H1 (cell line): ENCODE measurements around the gene PSMB11. TPM values are rescaled to one million over a fixed set of nuclear protein-coding genes. Genes with fewer than 3 reads are reported as not detected.
A peak's percentile ranks its signal among the peaks of the same experiment; 100 is the strongest.

Experiments
- CTCF ChIA-PET: fragments of 300-600 bp; sonication (Branson Sonifier 250); formaldehyde crosslinking; loops from one replicate; lab custom pipeline; 2021; ENCODE audit not compliant: partially characterized antibody; lab: Charles Lee
- POLR2A ChIA-PET: fragments of 300-600 bp; sonication (Branson Sonifier 250); formaldehyde crosslinking; loops from one replicate; lab custom pipeline; 2021; ENCODE audit warnings: inconsistent platforms; ENCODE audit not compliant: partially characterized antibody; lab: Charles Lee
- DNase-seq, 2 experiments: peaks; one replicate each; pipeline versions ENCODE4 v3.0.0 to v3.0.0-alpha.2; 2010 to 2022; ENCODE audit warnings: low spot score in 2 of 2, low read depth in 1 of 2, mixed read lengths in 1 of 2
- FAIRE-seq: peaks from 2 replicates; lab custom pipeline; 2011; peaks lifted over from hg19 to GRCh38; lab: Jason Lieb, UNC
- H2AFZ ChIP-seq: 2 replicates; pipeline ENCODE4 v1.8.1; 2012; ENCODE audit warnings: low read length, inconsistent platforms
- H2AK5ac ChIP-seq: 2 replicates; pipeline ENCODE4 v1.6.1; 2013; ENCODE audit warnings: low read depth, low read length
- H2BK120ac ChIP-seq: replicated peaks from 2 replicates; pipeline ENCODE3; 2013; ENCODE audit warnings: low read depth, low read length, inconsistent platforms
- H2BK12ac ChIP-seq: 2 replicates; pipeline ENCODE4 v1.6.1; 2013; ENCODE audit warnings: low read depth, low read length
- H2BK15ac ChIP-seq: 2 replicates; pipeline ENCODE4 v1.6.1; 2013; ENCODE audit warnings: low read length
- H2BK20ac ChIP-seq: 2 replicates; pipeline ENCODE4 v1.6.1; 2013; ENCODE audit warnings: low read length
- H2BK5ac ChIP-seq: 2 replicates; pipeline ENCODE4 v1.6.1; 2013; ENCODE audit warnings: low read depth, low read length
- H3K14ac ChIP-seq: 2 replicates; pipeline ENCODE4 v1.6.1; 2013; ENCODE audit warnings: inconsistent platforms; ENCODE audit not compliant: insufficient read length
- H3K18ac ChIP-seq: 2 replicates; pipeline ENCODE4 v1.6.1; 2013; ENCODE audit warnings: low read length; ENCODE audit errors: extremely low read depth
- H3K23ac ChIP-seq: 2 replicates; pipeline ENCODE4 v1.6.1; 2013; ENCODE audit warnings: inconsistent platforms; ENCODE audit not compliant: insufficient read length
- H3K23me2 ChIP-seq: 2 replicates; pipeline ENCODE4 v1.6.1; 2013; ENCODE audit warnings: low read depth, low read length
- H3K27ac ChIP-seq: 2 replicates; pipeline ENCODE4 v1.6.1; 2011; ENCODE audit warnings: low read depth, low read length, inconsistent platforms
- H3K27me3 ChIP-seq, 4 experiments: replicated peaks in 1 of 4; 1 replicate in 1 of 4; 2 replicates in 3 of 4; pipeline versions ENCODE4 v1.6.1 to v1.8.1; 2011 to 2013; ENCODE audit warnings: low read length in 3 of 4, mild to moderate bottlenecking in 3 of 4, inconsistent platforms in 2 of 4, mixed read lengths in 2 of 4, moderate library complexity in 1 of 4; ENCODE audit not compliant: control insufficient read depth in 3 of 4, insufficient read depth in 3 of 4; ENCODE audit errors: extremely low read depth in 1 of 4
- H3K36me3 ChIP-seq, 4 experiments: 2 replicates each; pipeline versions ENCODE4 v1.6.1 to v1.8.1; 2011 to 2013; ENCODE audit warnings: mild to moderate bottlenecking in 4 of 4, low read length in 3 of 4, moderate library complexity in 2 of 4, control low read depth in 1 of 4, inconsistent platforms in 1 of 4; ENCODE audit not compliant: insufficient read depth in 4 of 4, control insufficient read depth in 2 of 4
- H3K4ac ChIP-seq: replicated peaks from 2 replicates; pipeline ENCODE3; 2013; ENCODE audit warnings: low read length, low read depth, mixed read lengths, inconsistent platforms; ENCODE audit not compliant: insufficient read length
- H3K4me1 ChIP-seq, 4 experiments: replicated peaks in 1 of 4; 1 replicate in 1 of 4; 2 replicates in 3 of 4; pipeline versions ENCODE4 v1.6.1 to v1.8.1; 2011 to 2013; ENCODE audit warnings: low read length in 3 of 4, inconsistent platforms in 2 of 4, mixed read lengths in 1 of 4; ENCODE audit not compliant: insufficient read depth in 4 of 4, control insufficient read depth in 3 of 4
- H3K4me2 ChIP-seq, 2 experiments: 2 replicates each; pipeline versions ENCODE4 v1.6.1 to v1.8.1; 2011 to 2013; ENCODE audit warnings: low read depth in 2 of 2, low read length in 2 of 2, control low read depth in 1 of 2, inconsistent platforms in 1 of 2, mild to moderate bottlenecking in 1 of 2; ENCODE audit not compliant: insufficient read depth in 1 of 2
- H3K4me3 ChIP-seq, 4 experiments: fragments of 200-600, 300-600 bp in 1 of 4; sonication (generic), shearing (Covaris generic), sonication (Bioruptor Twin) in 1 of 4; 2 replicates each; pipeline versions ENCODE4 v1.5.1 to v1.8.1; 2011 to 2016; ENCODE audit warnings: low read length in 4 of 4, low read depth in 3 of 4, control low read depth in 2 of 4, inconsistent platforms in 2 of 4, mild to moderate bottlenecking in 2 of 4, mixed read lengths in 1 of 4, moderate library complexity in 1 of 4; ENCODE audit not compliant: insufficient read depth in 2 of 4; ENCODE audit errors: extremely low read depth in 1 of 4
- H3K56ac ChIP-seq: replicated peaks from 2 replicates; pipeline ENCODE3; 2013; ENCODE audit warnings: low read depth, mild to moderate bottlenecking, mixed read lengths, low read length, inconsistent platforms; ENCODE audit not compliant: insufficient read length
- H3K79me1 ChIP-seq: 2 replicates; pipeline ENCODE4 v1.6.1; 2013; ENCODE audit warnings: low read depth, low read length, control low read depth
- H3K79me2 ChIP-seq, 2 experiments: 2 replicates each; pipeline versions ENCODE4 v1.6.1 to v1.8.1; 2012 to 2013; ENCODE audit warnings: low read length in 2 of 2, mild to moderate bottlenecking in 2 of 2, inconsistent platforms in 1 of 2; ENCODE audit not compliant: insufficient read depth in 2 of 2, control insufficient read depth in 1 of 2
- H3K9ac ChIP-seq, 4 experiments: replicated peaks in 1 of 4; 1 replicate in 1 of 4; 2 replicates in 3 of 4; pipeline versions ENCODE4 v1.6.1 to v1.8.1; 2011 to 2013; ENCODE audit warnings: low read depth in 3 of 4, low read length in 3 of 4, control low read depth in 2 of 4, mild to moderate bottlenecking in 2 of 4, moderate library complexity in 2 of 4, inconsistent platforms in 1 of 4; ENCODE audit errors: extremely low read depth in 1 of 4
- H3K9me3 ChIP-seq, 2 experiments: 2 replicates each; pipeline versions ENCODE4 v1.6.1 to v1.8.1; 2012 to 2013; ENCODE audit warnings: mild to moderate bottlenecking in 2 of 2, moderate library complexity in 2 of 2, control low read depth in 1 of 2, inconsistent platforms in 1 of 2, low read depth in 1 of 2, low read length in 1 of 2, mixed read lengths in 1 of 2; ENCODE audit not compliant: insufficient read depth in 2 of 2
- H4K20me1 ChIP-seq, 2 experiments: replicated peaks in 1 of 2; 2 replicates each; pipeline versions ENCODE3 to v1.8.1; 2011 to 2013; ENCODE audit warnings: inconsistent platforms in 2 of 2, low read length in 2 of 2, mild to moderate bottlenecking in 1 of 2; ENCODE audit not compliant: insufficient read depth in 2 of 2, control insufficient read depth in 1 of 2
- H4K5ac ChIP-seq: 2 replicates; pipeline ENCODE4 v1.6.1; 2013; ENCODE audit warnings: low read length, low read depth, mixed read lengths, inconsistent platforms; ENCODE audit not compliant: insufficient read length
- H4K8ac ChIP-seq: 2 replicates; pipeline ENCODE4 v1.8.0; 2013; ENCODE audit warnings: mild to moderate bottlenecking, moderate library complexity, low read length, inconsistent platforms; ENCODE audit not compliant: insufficient read depth; ENCODE audit errors: extremely low read depth
- H4K91ac ChIP-seq: replicated peaks from 2 replicates; pipeline ENCODE3; 2013; ENCODE audit warnings: low read length, mixed read lengths, inconsistent platforms; ENCODE audit not compliant: insufficient read length
- CTCF ChIP-seq, 3 experiments: IDR thresholded peaks; 1 replicate in 2 of 3; 2 replicates in 1 of 3; pipeline versions ENCODE4 v1.5.1 to v1.6.1; 2011; ENCODE audit warnings: low read length in 3 of 3, mild to moderate bottlenecking in 3 of 3, inconsistent platforms in 2 of 3, low read depth in 1 of 3, moderate library complexity in 1 of 3; ENCODE audit not compliant: insufficient read depth in 1 of 3; ENCODE audit errors: control extremely low read depth in 1 of 3
- E2F6 ChIP-seq: IDR thresholded peaks from 2 replicates; pipeline ENCODE4 v1.6.1; 2012; ENCODE audit warnings: inconsistent platforms
- FOSL1 ChIP-seq: IDR thresholded peaks from 2 replicates; pipeline ENCODE4 v1.6.1; 2011; ENCODE audit warnings: mild to moderate bottlenecking, low read depth, low read length, moderate library complexity; ENCODE audit not compliant: insufficient read depth
- RAD21 ChIP-seq, 2 experiments: IDR thresholded peaks in 1 of 2; conservative IDR thresholded peaks in 1 of 2; 2 replicates each; pipeline ENCODE4 v1.6.1; 2011; ENCODE audit warnings: low read depth in 2 of 2, low read length in 2 of 2, improper control_type of control experiment in 1 of 2, inconsistent platforms in 1 of 2, mild to moderate bottlenecking in 1 of 2, moderate library complexity in 1 of 2
- SIN3A ChIP-seq, 2 experiments: IDR thresholded peaks in 1 of 2; conservative IDR thresholded peaks in 1 of 2; 2 replicates each; pipeline ENCODE4 v1.6.1; 2011 to 2012; ENCODE audit warnings: low read length in 2 of 2, improper control_type of control experiment in 1 of 2, low read depth in 1 of 2, mild to moderate bottlenecking in 1 of 2
- SIRT6 ChIP-seq: IDR thresholded peaks from one replicate; pipeline ENCODE4 v1.7.1; 2012; ENCODE audit warnings: low read length, inconsistent platforms
- YY1 ChIP-seq: IDR thresholded peaks from 2 replicates; pipeline ENCODE4 v1.6.1; 2011; ENCODE audit warnings: low read depth, mild to moderate bottlenecking, low read length
- WGBS, 2 experiments: shearing (Covaris generic) in 1 of 2; methylation state at CpG; one replicate each; pipeline versions ENCODE4 v1.1.6 to v1.1.7; 2013 to 2015; ENCODE audit warnings: low lambda C conversion rate in 2 of 2, mixed read lengths in 2 of 2, inconsistent platforms in 1 of 2, low coverage in 1 of 2, missing lambda C conversion rate in 1 of 2; ENCODE audit not compliant: insufficient replicate concordance in 2 of 2, insufficient coverage in 1 of 2, insufficient read length in 1 of 2; ENCODE audit errors: extremely low coverage in 1 of 2, missing lambda C conversion rate in 1 of 2; 5-methylcytosine and 5-hydroxymethylcytosine counted together
- polyA plus RNA-seq, 7 experiments: library from polyadenylated mRNA; depleted of rRNA in 3 of 7; stranded (reverse) in 5 of 7; unstranded in 2 of 7; fragments of >200 nt in 5 of 7; fragments of 200-250 nt in 2 of 7; gene quantifications; 1 replicate in 5 of 7; 2 replicates in 1 of 7; 4 replicates in 1 of 7; pipeline versions ENCODE4 v1.2.1 to v1.2.3, GENCODE V29; 2011 to 2013; ENCODE audit warnings: missing spikeins in 2 of 7, mixed read lengths in 2 of 7
- total RNA-seq: library from RNA; stranded (reverse); fragmentation: NEBNext Ultra II Directional; extraction: Animal tissue kit (Norgen Biotek cat#: 25700); gene quantifications from 2 replicates; pipeline ENCODE4 v1.2.1, GENCODE V29; 2021

PSMB11 gene
- total and polyA plus RNA-seq, 2 of the 8 experiments (the other 6 are each of a cell fraction or from before 2014, with no cell fraction given) = not detected

GRCh38 chr14:23068789-23069412 is 26.9 kb downstream of the PSMB11 start:
- H3K36me3 ChIP-seq = peaks cover 34 to 61% (median 46%) of the 10 kb centered on the region in 4 experiments
- DNase-seq = peak; percentile 84 to 85
- no peak overlapping the region for H2AK5ac ChIP-seq
- H3K14ac ChIP-seq = no peak overlapping the region
- H3K9ac ChIP-seq = no peak overlapping the region
- H3K27me3 ChIP-seq = no peaks in the 10 kb centered on the region
- H2BK5ac ChIP-seq = no peak overlapping the region
- H3K23me2 ChIP-seq = peaks cover 14% of the 10 kb centered on the region
- ChIA-PET CTCF (interaction anchor here (0.6 to 2.9 kb wide), 67 partner anchors 9 to 1058 kb away, joined by 3 to 55 read pairs (median 4); partner anchors contain the start of genes ACIN1, AJUBA, C14orf119 and CDH24), POLR2A (interaction anchor here (0.8 to 2.7 kb wide), 19 partner anchors 8 to 246 kb away, joined by 3 to 33 read pairs (median 3); partner anchors contain the start of genes ACIN1, C14orf119, HAUS4 and PRMT5)
- no peak overlapping the region for H4K91ac ChIP-seq
- peak overlapping the region in 1 of 4 experiments; percentile 18; a peak in 1 of 8 replicates for H3K4me3 ChIP-seq
- no peak overlapping the region for H2BK120ac ChIP-seq
- H3K56ac ChIP-seq = no peak overlapping the region
- 40% methylated on average over 8 of the region's 8 CpGs; no CpG with 5 or more reads in 1 of the 2 experiments for WGBS, 2 experiments
- peaks cover 21% of the 10 kb centered on the region in 2 experiments for H4K20me1 ChIP-seq
- no peak overlapping the region for H2BK12ac ChIP-seq
- no peak overlapping the region for H2AFZ ChIP-seq
- H3K18ac ChIP-seq = no peak overlapping the region
- no peak overlapping the region for H3K23ac ChIP-seq
- peak; percentile 66 for FAIRE-seq
- H4K5ac ChIP-seq = no peak overlapping the region
- peaks cover 7% of the 10 kb centered on the region for H3K79me1 ChIP-seq
- H3K9me3 ChIP-seq = no peaks in the 10 kb centered on the region
- H4K8ac ChIP-seq = no peak overlapping the region; the same call in 1 of the 2 replicates
- H2BK20ac ChIP-seq = no peak overlapping the region
- no peak overlapping the region for H2BK15ac ChIP-seq
- H3K79me2 ChIP-seq = peaks cover 23 to 49% of the 10 kb centered on the region in 2 experiments
- peak overlapping the region; percentile 46 to 99; a peak in 3 of 4 replicates for H3K4me2 ChIP-seq
- H3K27ac ChIP-seq = no peak overlapping the region
- H3K4me1 ChIP-seq = peaks cover 5 to 27% (median 15%) of the 10 kb centered on the region in 4 experiments; a peak in 6 of 7 replicates
- no peak overlapping the region for H3K4ac ChIP-seq
- TF ChIP-seq SIRT6 (no peak), RAD21 (IDR thresholded peaks at IDR 0.05 in 1 of 2, conservative IDR thresholded peaks at IDR 0.05 in 1 of 2; ENCODE audit: low read depth in 2 of 2, low read length in 2 of 2) (peak; percentile 59 to 71), FOSL1 (no peak), E2F6 (peak; percentile 74; the same call in 1 of the 2 replicates), SIN3A (conservative IDR thresholded peaks at IDR 0.05 in 1 of 2, IDR thresholded peaks at IDR 0.05 in 1 of 2; ENCODE audit: low read depth in 1 of 2, low read length in 2 of 2) (peak in 1 of 2 experiments; percentile 79; a peak in 2 of 4 replicates), CTCF (IDR thresholded peaks at IDR 0.05; ENCODE audit: control extremely low read depth in 1 of 3, insufficient read depth in 1 of 3, low read depth in 1 of 3, low read length in 3 of 3) (peak; percentile 82 to 99 (median 99)), YY1 (no peak)
